NCI-H345 (cell line): ENCODE measurements around the gene RCAN3.

Experiments used
- DNase-seq: peaks from one replicate; lab custom pipeline; 2025; lab: John Stamatoyannopoulos, UW

Gene RCAN3

DNA sequence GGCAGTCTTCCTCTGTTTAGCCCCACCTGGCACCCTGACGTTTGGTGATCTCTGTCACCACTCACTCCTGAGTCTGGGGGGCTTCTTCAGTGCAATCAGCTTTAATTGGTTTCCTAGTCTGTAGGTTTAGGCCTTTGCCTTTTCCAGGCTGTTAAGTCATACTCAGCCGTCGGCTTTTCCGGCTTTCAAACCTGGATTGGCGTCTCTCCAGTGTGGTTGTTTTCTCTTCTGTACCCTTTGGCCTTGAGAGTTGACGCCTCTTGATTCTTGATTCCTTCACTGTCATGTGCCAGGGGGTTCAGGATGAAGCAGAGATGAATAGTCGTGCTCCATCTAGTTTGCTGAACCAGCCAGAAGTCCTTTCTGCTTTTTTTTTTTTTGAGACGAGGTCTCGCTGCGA, 78.1 kb downstream of the RCAN3 start:
- DNase-seq: no peak

DNA sequence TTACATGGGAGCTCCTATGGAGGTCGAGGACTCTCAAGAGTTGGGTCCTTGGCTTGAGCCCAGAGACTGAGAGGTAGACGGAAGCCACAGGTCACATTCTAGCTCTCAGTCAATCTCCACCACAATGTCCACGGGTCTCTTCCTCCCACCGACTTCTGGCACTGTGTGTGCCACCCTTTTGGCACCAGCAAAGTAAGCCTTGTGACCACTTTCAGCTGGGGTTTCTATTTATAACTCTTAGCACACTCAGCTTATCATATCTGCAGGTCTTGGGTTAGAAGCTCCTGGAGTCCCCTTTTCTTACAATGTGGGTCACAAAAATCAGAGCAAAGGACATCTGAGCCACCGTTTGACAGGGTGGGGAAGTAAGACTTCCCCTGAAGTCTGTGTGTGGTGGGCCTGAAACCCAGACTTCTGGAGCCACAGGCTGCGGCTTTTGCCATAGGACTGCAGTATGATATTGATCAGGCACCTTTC, 81.6 kb downstream of the RCAN3 start:
- no peak for DNase-seq

DNA sequence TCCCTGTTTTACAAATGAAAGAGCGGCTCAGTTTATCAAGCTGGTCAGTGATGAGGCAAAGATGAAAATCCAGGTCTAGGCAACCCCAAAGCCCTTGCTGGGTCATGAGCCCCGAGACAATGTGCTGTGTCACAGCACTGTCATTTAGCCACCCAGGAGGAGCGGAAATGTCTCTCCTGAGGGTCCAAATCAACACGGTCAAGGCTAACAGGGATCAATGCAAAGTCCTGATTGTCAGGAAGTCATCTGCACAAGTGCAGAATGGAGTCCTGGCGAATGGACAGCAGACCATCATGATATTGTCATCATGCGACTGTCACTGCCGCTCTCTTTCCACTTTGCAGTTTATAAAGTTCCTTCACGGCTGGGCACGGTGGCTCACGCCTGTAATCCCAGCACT, 83.5 kb downstream of the RCAN3 start:
- DNase-seq: no peak

DNA sequence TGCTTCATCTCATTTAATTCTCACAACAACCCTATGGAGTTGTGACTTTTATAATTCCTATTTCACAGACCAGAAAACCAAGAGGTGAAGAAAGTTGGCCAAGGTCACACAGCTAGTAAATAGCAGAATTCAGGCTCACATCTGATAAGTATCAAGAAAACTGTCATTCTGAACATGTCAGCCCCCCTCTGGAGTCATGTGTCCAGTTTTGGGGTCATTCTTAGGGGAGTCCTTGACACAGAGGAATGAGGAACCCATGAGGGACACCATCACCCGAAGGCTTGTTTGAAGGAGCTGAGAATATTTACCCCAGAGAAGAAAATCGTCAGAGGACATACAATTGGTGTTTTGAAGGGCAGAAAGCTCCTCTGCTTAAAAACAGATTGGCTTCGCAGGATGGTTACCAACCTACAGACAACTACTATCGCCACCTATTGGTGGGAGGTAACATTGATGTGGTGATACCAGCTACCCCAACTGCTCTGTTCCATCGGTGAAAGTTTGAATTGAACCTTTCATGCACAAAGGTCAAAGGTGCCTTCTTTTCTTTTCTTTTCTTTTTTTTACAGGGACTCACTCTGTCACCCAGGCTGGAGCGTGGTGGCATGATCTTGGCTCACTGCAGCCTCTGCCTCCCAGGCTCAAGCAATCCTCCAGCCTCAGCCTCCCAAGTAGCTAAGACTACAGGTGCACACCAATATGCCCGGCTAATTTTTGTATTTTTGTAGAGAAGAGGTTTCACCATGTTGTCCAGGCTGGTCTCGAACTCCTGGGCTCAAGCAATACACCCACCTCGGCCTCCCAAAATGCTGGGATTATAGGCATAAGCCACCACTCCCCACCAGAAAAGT, 84.6 kb downstream of the RCAN3 start:
- peak; percentile 52 for DNase-seq

DNA sequence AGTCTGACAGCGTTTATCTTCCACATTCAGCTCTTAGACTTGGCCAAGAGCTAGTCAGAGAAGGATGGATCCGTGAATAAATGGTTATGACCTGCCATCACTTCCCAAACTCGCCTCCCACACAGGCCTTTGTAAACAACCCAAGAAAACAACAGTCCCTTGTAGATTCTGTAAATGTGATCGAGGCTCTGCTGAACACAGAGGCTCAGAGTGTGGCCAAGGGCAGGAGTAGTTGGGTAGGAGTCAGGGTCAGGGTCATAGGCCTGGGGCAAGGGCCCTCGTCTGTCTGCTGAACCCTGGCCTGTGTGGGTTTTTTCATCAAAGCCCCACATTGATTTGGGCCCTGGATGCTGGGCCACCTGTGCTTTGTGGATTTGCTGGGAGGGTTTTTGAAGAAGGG, 85.9 kb downstream of the RCAN3 start:
- DNase-seq: no peak

DNA sequence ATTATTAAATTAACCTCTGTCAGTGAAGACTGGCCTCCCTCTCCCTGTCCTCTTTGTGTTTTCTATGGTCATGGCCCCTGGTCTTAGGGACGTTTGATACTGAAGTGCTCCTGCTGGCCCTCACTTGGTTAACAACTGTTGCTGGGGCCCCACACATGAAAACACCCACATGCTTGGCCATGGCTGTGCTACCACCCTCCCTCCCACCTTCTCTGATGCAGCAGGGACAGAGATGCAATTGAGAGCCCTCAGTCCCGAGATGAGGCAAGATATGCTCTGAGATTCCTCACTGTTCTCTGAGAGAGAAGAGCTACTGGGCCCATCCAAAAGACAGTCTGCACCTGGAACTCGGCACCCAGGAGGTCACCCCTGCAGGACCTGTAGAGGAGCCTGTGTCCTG, 86.6 kb downstream of the RCAN3 start:
- no peak for DNase-seq
